HepG2 (cell line): Measurements from ENCODE around the gene SIK3. TPM values are rescaled to one million over a fixed set of nuclear protein-coding genes. Genes with fewer than 3 reads are reported as not detected.

Experiments used
- BCLAF1 ChIP-seq: fragments of 450-650 bp; IDR thresholded peaks from 2 replicates; pipeline ENCODE4 v1.6.1; 2017; ENCODE audit warnings: mild to moderate bottlenecking
- DDIT3 ChIP-seq: sonication (generic); formaldehyde crosslinking; IDR thresholded peaks from 2 replicates; pipeline ENCODE4 v1.4.0; 2020; ENCODE audit warnings: mild to moderate bottlenecking, missing genetic modification reagents
- E2F5 ChIP-seq: sonication (generic); formaldehyde crosslinking; conservative IDR thresholded peaks from 2 replicates; pipeline ENCODE4 v1.4.0; 2020; ENCODE audit warnings: missing genetic modification reagents
- FOSL2 ChIP-seq: sonication (generic); formaldehyde crosslinking; IDR thresholded peaks from 2 replicates; pipeline ENCODE4 v1.4.0; 2020; ENCODE audit warnings: missing genetic modification reagents
- GPBP1L1 ChIP-seq: sonication (generic); formaldehyde crosslinking; IDR thresholded peaks from 2 replicates; pipeline ENCODE4 v1.5.0; 2020; ENCODE audit warnings: mild to moderate bottlenecking, missing genetic modification reagents
- HCFC1 ChIP-seq: fragments of 150-350 bp; IDR thresholded peaks from 2 replicates; pipeline ENCODE4 v1.6.1; 2014; ENCODE audit warnings: low read depth, low read length
- IKZF4 ChIP-seq: sonication (generic); formaldehyde crosslinking; IDR thresholded peaks from 2 replicates; pipeline ENCODE4 v1.5.1; 2020; ENCODE audit warnings: borderline replicate concordance, mild to moderate bottlenecking, low read depth, missing genetic modification reagents; ENCODE audit errors: not compliant biosample characterization
- KLF13 ChIP-seq: sonication (generic); formaldehyde crosslinking; IDR thresholded peaks from 2 replicates; pipeline ENCODE4 v1.4.0; 2020; ENCODE audit warnings: mild to moderate bottlenecking, missing genetic modification reagents
- NAIF1 ChIP-seq: sonication (generic); formaldehyde crosslinking; IDR thresholded peaks from 2 replicates; pipeline ENCODE4 v1.5.0; 2020; ENCODE audit warnings: mild to moderate bottlenecking, missing genetic modification reagents, borderline replicate concordance
- PHF21A ChIP-seq: sonication (generic); formaldehyde crosslinking; IDR thresholded peaks from 2 replicates; pipeline ENCODE4 v1.5.0; 2020; ENCODE audit warnings: mild to moderate bottlenecking, missing genetic modification reagents
- RFX3 ChIP-seq: IDR thresholded peaks from 2 replicates; pipeline ENCODE4 v1.6.1; 2016; ENCODE audit warnings: missing biosample characterization, missing genetic modification reagents
- RORA ChIP-seq: sonication (generic); formaldehyde crosslinking; IDR thresholded peaks from 2 replicates; pipeline ENCODE4 v1.5.0; 2020; ENCODE audit warnings: mild to moderate bottlenecking, missing genetic modification reagents, moderate library complexity
- SNAPC2 ChIP-seq: sonication (generic); formaldehyde crosslinking; IDR thresholded peaks from 2 replicates; pipeline ENCODE4 v1.8.1; 2022; ENCODE audit warnings: mild to moderate bottlenecking, missing genetic modification reagents
- ZC3H4 ChIP-seq: sonication (generic); formaldehyde crosslinking; IDR thresholded peaks from 2 replicates; pipeline ENCODE4 v1.4.0; 2020; ENCODE audit warnings: missing genetic modification reagents, borderline replicate concordance
- ZFP91 ChIP-seq: sonication (generic); formaldehyde crosslinking; IDR thresholded peaks from 2 replicates; pipeline ENCODE4 v1.9.0; 2022; ENCODE audit warnings: missing genetic modification reagents, mild to moderate bottlenecking, borderline replicate concordance
- ZKSCAN5 ChIP-seq: sonication (generic); formaldehyde crosslinking; IDR thresholded peaks from 2 replicates; pipeline ENCODE4 v1.5.1; 2020; ENCODE audit warnings: mild to moderate bottlenecking, missing genetic modification reagents
- ZNF138 ChIP-seq: sonication (generic); formaldehyde crosslinking; IDR thresholded peaks from 2 replicates; pipeline ENCODE4 v1.5.0; 2020; ENCODE audit warnings: mild to moderate bottlenecking, low read depth, missing genetic modification reagents
- ZNF20 ChIP-seq: sonication (generic); formaldehyde crosslinking; IDR thresholded peaks from 2 replicates; pipeline ENCODE4 v1.4.0; 2020; ENCODE audit warnings: mild to moderate bottlenecking, moderate library complexity, missing genetic modification reagents
- ZNF33B ChIP-seq: sonication (generic); formaldehyde crosslinking; IDR thresholded peaks from 2 replicates; pipeline ENCODE4 v1.5.1; 2020; ENCODE audit warnings: mild to moderate bottlenecking, missing genetic modification reagents
- ZNF558 ChIP-seq: sonication (generic); formaldehyde crosslinking; IDR thresholded peaks from 2 replicates; pipeline ENCODE4 v1.9.0; 2022; ENCODE audit warnings: mild to moderate bottlenecking, missing genetic modification reagents, borderline replicate concordance
- ZNF562 ChIP-seq: sonication (generic); formaldehyde crosslinking; IDR thresholded peaks from 2 replicates; pipeline ENCODE4 v1.8.0; 2022; ENCODE audit warnings: missing genetic modification reagents, borderline replicate concordance
- ZNF576 ChIP-seq: sonication (generic); formaldehyde crosslinking; IDR thresholded peaks from 2 replicates; pipeline ENCODE4 v1.4.0; 2020; ENCODE audit warnings: mild to moderate bottlenecking, missing genetic modification reagents
- ZNF850 ChIP-seq: sonication (generic); formaldehyde crosslinking; conservative IDR thresholded peaks from 2 replicates; pipeline ENCODE4 v1.9.0; 2021; ENCODE audit warnings: mild to moderate bottlenecking, missing genetic modification reagents
- polyA plus RNA-seq, 8 experiments: library from polyadenylated mRNA; depleted of rRNA in 3 of 8; stranded (reverse) in 7 of 8; unstranded in 1 of 8; fragments of >200 nt; fragmentation: Illumina TruSeq in 4 of 8; extraction: Trizol in 4 of 8; gene quantifications; 2 replicates each; pipeline versions ENCODE4 v1.2.1 to v1.2.3, GENCODE V29; 2011 to 2016; ENCODE audit warnings: low read depth in 4 of 8, missing spikeins in 1 of 8, mixed read lengths in 1 of 8; ENCODE audit not compliant: insufficient read depth in 1 of 8
- total RNA-seq, 5 experiments: library from RNA; depleted of rRNA; stranded (reverse); fragments of >200 nt; fragmentation: Illumina TruSeq; extraction: Trizol; gene quantifications; 2 replicates each; pipeline ENCODE4 v1.2.3, GENCODE V29; 2016; ENCODE audit warnings: low read depth in 1 of 5

Gene SIK3
- total and polyA plus RNA-seq, 2 of the 13 experiments (the other 11 are each of a cell fraction or from before 2014, with no cell fraction given) = 5.7 to 9.8 TPM

- TF ChIP-seq GPBP1L1 (CRISPR knock-in tag) = no peak
- no peak for TF ChIP-seq ZNF33B (CRISPR knock-in tag)
- TF ChIP-seq ZNF20 (CRISPR knock-in tag) = no peak
- no peak for TF ChIP-seq NAIF1
- no peak for TF ChIP-seq BCLAF1
- no peak for TF ChIP-seq ZNF562 (CRISPR knock-in tag)
- no peak for TF ChIP-seq ZNF558
- TF ChIP-seq RFX3 = no peak
- TF ChIP-seq ZC3H4 (CRISPR knock-in tag) = no peak
- TF ChIP-seq ZNF576 (CRISPR knock-in tag) = no peak
- no peak for TF ChIP-seq ZNF850
- no peak for TF ChIP-seq DDIT3
- no peak for TF ChIP-seq ZNF138 (CRISPR knock-in tag)
- no peak for TF ChIP-seq RORA
- no peak for TF ChIP-seq HCFC1
- TF ChIP-seq E2F5 (CRISPR knock-in tag) = no peak
- no peak for TF ChIP-seq IKZF4
- TF ChIP-seq ZKSCAN5 (CRISPR knock-in tag) = no peak
- TF ChIP-seq PHF21A = peak; percentile 82
- no peak for TF ChIP-seq SNAPC2 (CRISPR knock-in tag)
- no peak for TF ChIP-seq ZFP91 (CRISPR knock-in tag)
- TF ChIP-seq KLF13 (CRISPR knock-in tag) = no peak
- TF ChIP-seq FOSL2 = peak; percentile 77
Observed at GRCh38 chr11:117076941-117077691, 21.1 kb downstream of the SIK3 start (continued).
